ENCODE data around the gene MYL5.
"Not testable (repeated sequence)": the region's sequence is repeated elsewhere in the genome, so short reads cannot be mapped to it uniquely, and the experiment has no call there.

The MYL5 gene

GRCh38 chr4:634599-634985, 39.8 kb upstream of the MYL5 start:
- Histone ChIP-seq H3K27me3 (ENCODE audit: insufficient read depth, poor library complexity, severe bottlenecking) (no peaks in the 10 kb centered on the region), H3K27ac (replicated peaks) (no peak overlapping the region)
- no peak for TF ChIP-seq CTCF (IDR thresholded peaks at IDR 0.05; ENCODE audit: insufficient read depth, low read length)
- no peak for TF ChIP-seq POLR2AphosphoS5 (IDR thresholded peaks at IDR 0.05; ENCODE audit: low read depth)
- TF ChIP-seq REST (IDR thresholded peaks at IDR 0.05; ENCODE audit: insufficient replicate concordance, low read depth), result no peak
- no peak for TF ChIP-seq SPI1 (IDR thresholded peaks at IDR 0.05; ENCODE audit: borderline replicate concordance, low read depth)
- TF ChIP-seq GABPA (IDR thresholded peaks at IDR 0.05; ENCODE audit: low read depth), result no peak

GRCh38 chr4:635066-635835, 39.1 kb upstream of the MYL5 start:
- H3K4me3 ChIP-seq (replicated peaks; ENCODE audit: insufficient read depth, low read length); DNase-seq (ENCODE audit: low read depth in 1 of 2, low spot score in 1 of 2); H3K27me3 ChIP-seq (ENCODE audit: insufficient read depth, poor library complexity, severe bottlenecking); H3K27ac ChIP-seq (replicated peaks): not testable (repeated sequence)

More at GRCh38 chr4:634599-634985, 39.8 kb upstream of the MYL5 start:
- no peak overlapping the region for H3K4me3 ChIP-seq (replicated peaks; ENCODE audit: insufficient read depth, low read length)
- no peak for DNase-seq (ENCODE audit: low read depth in 1 of 2, low spot score in 1 of 2)

GRCh38 chr4:635851-636627, 38.3 kb upstream of the MYL5 start:
- H3K27ac ChIP-seq (replicated peaks), result no peak overlapping the region
- no peaks in the 10 kb centered on the region for H3K27me3 ChIP-seq (ENCODE audit: insufficient read depth, poor library complexity, severe bottlenecking)
- H3K4me3 ChIP-seq (replicated peaks; ENCODE audit: insufficient read depth, low read length), result no peak overlapping the region
- DNase-seq (ENCODE audit: low read depth in 1 of 2, low spot score in 1 of 2), result no peak
- no peak for TF ChIP-seq POLR2AphosphoS5 (IDR thresholded peaks at IDR 0.05; ENCODE audit: low read depth)
- no peak for TF ChIP-seq SPI1 (IDR thresholded peaks at IDR 0.05; ENCODE audit: borderline replicate concordance, low read depth)
- no peak for TF ChIP-seq CTCF (IDR thresholded peaks at IDR 0.05; ENCODE audit: insufficient read depth, low read length)
- TF ChIP-seq GABPA (IDR thresholded peaks at IDR 0.05; ENCODE audit: low read depth), result no peak
- TF ChIP-seq REST (IDR thresholded peaks at IDR 0.05; ENCODE audit: insufficient replicate concordance, low read depth), result no peak

GRCh38 chr4:636628-637159, 37.6 kb upstream of the MYL5 start:
- Histone ChIP-seq H3K4me3 (replicated peaks; ENCODE audit: insufficient read depth, low read length) (no peak overlapping the region), H3K27me3 (ENCODE audit: insufficient read depth, poor library complexity, severe bottlenecking) (no peaks in the 10 kb centered on the region), H3K27ac (replicated peaks) (no peak overlapping the region)
- no peak for DNase-seq (ENCODE audit: low read depth in 1 of 2, low spot score in 1 of 2)
- TF ChIP-seq GABPA (IDR thresholded peaks at IDR 0.05; ENCODE audit: low read depth) (no peak), REST (IDR thresholded peaks at IDR 0.05; ENCODE audit: insufficient replicate concordance, low read depth) (no peak), POLR2AphosphoS5 (IDR thresholded peaks at IDR 0.05; ENCODE audit: low read depth) (no peak), CTCF (IDR thresholded peaks at IDR 0.05; ENCODE audit: insufficient read depth, low read length) (no peak), SPI1 (IDR thresholded peaks at IDR 0.05; ENCODE audit: borderline replicate concordance, low read depth) (no peak)

All from HL-60 (cell line).